HEK293 (cell line): ENCODE measurements around the gene EFNA2.

Source experiments
- CTCF ChIP-seq: fragments of 450-650 bp; formaldehyde crosslinking; IDR thresholded peaks from 2 replicates; pipeline ENCODE4 v1.5.1; 2016; ENCODE audit warnings: missing biosample characterization, missing genetic modification characterization
- PRDM10 ChIP-seq: fragments of 450-650 bp; formaldehyde crosslinking; IDR thresholded peaks from 2 replicates; pipeline ENCODE4 v1.5.1; 2016; ENCODE audit warnings: missing biosample characterization, missing genetic modification characterization
- ZBTB20 ChIP-seq: fragments of 450-650 bp; formaldehyde crosslinking; IDR thresholded peaks from 2 replicates; pipeline ENCODE4 v1.5.1; 2016; ENCODE audit warnings: missing biosample characterization, missing genetic modification characterization
- ZFP37 ChIP-seq: fragments of 450-650 bp; formaldehyde crosslinking; IDR thresholded peaks from 2 replicates; pipeline ENCODE4 v1.5.1; 2016; ENCODE audit warnings: missing biosample characterization, missing genetic modification characterization
- ZNF214 ChIP-seq: fragments of 450-650 bp; formaldehyde crosslinking; IDR thresholded peaks from 2 replicates; pipeline ENCODE4 v1.5.1; 2017; ENCODE audit warnings: missing biosample characterization, mild to moderate bottlenecking, missing genetic modification characterization, borderline replicate concordance
- ZNF24 ChIP-seq: fragments of 450-650 bp; formaldehyde crosslinking; IDR thresholded peaks from 2 replicates; pipeline ENCODE4 v1.5.1; 2016; ENCODE audit warnings: missing biosample characterization, missing genetic modification characterization
- ZNF549 ChIP-seq: fragments of 450-650 bp; IDR thresholded peaks from 2 replicates; pipeline ENCODE4 v1.5.1; 2018; ENCODE audit warnings: missing biosample characterization, missing genetic modification characterization, mild to moderate bottlenecking, inconsistent platforms, moderate library complexity
- TF ChIP-seq, protein P1 (sequence below): fragments of 450-650 bp; formaldehyde crosslinking; IDR thresholded peaks from 2 replicates; pipeline ENCODE4 v1.5.1; 2016; ENCODE audit warnings: missing biosample characterization, missing genetic modification characterization

GRCh38 chr19:1294688-1295087 is 9.0 kb downstream of the EFNA2 start:
- no peak for TF ChIP-seq ZNF549 (tag by site-specific recombination)
- no peak for TF ChIP-seq PRDM10 (tag by site-specific recombination)
- TF ChIP-seq CTCF = no peak
- TF ChIP-seq, protein P1, sequence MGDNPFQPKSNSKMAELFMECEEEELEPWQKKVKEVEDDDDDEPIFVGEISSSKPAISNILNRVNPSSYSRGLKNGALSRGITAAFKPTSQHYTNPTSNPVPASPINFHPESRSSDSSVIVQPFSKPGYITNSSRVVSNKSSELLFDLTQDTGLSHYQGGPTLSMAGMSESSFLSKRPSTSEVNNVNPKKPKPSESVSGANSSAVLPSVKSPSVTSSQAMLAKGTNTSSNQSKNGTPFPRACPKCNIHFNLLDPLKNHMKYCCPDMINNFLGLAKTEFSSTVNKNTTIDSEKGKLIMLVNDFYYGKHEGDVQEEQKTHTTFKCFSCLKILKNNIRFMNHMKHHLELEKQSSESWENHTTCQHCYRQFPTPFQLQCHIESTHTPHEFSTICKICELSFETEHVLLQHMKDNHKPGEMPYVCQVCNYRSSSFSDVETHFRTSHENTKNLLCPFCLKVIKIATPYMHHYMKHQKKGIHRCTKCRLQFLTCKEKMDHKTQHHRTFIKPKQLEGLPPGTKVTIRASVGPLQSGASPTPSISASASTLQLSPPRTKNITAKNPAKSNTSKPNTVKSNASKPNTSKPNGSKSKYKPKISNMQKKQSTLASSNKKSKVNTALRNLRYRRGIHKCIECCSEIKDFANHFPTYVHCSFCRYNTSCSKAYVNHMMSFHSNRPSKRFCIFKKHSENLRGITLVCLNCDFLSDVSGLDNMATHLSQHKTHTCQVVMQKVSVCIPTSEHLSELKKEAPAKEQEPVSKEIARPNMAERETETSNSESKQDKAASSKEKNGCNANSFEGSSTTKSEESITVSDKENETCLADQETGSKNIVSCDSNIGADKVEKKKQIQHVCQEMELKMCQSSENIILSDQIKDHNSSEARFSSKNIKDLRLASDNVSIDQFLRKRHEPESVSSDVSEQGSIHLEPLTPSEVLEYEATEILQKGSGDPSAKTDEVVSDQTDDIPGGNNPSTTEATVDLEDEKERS (tag by site-specific recombination) = no peak
- TF ChIP-seq ZNF214 (tag by site-specific recombination) = no peak
- TF ChIP-seq ZFP37 (tag by site-specific recombination) = no peak
- TF ChIP-seq ZNF24 (tag by site-specific recombination) = no peak
- TF ChIP-seq ZBTB20 = no peak
